Raji (cell line): ENCODE measurements around the gene PPP1R8.

Experiments
- POLR2A ChIP-seq: IDR thresholded peaks from 2 replicates; pipeline ENCODE4 v1.6.1; 2011; ENCODE audit warnings: low read depth, low read length, control low read depth; ENCODE audit not compliant: insufficient read depth

The PPP1R8 gene

GRCh38 chr1:27883536-27883935, 53.0 kb downstream of the PPP1R8 start:
- no peak for TF ChIP-seq POLR2A

- TF ChIP-seq POLR2A: no peak
These were observed 53.7 kb downstream of the PPP1R8 start for GRCh38 chr1:27884006-27884954.

GRCh38 chr1:27885114-27885528, 54.5 kb downstream of the PPP1R8 start:
- no peak for TF ChIP-seq POLR2A

- no peak for TF ChIP-seq POLR2A
These were observed 55.2 kb downstream of the PPP1R8 start for GRCh38 chr1:27885621-27886352.

GRCh38 chr1:27886353-27886679, 55.7 kb downstream of the PPP1R8 start:
- no peak for TF ChIP-seq POLR2A

GRCh38 chr1:27886744-27887143, 56.2 kb downstream of the PPP1R8 start:
- TF ChIP-seq POLR2A: no peak

GRCh38 chr1:27887215-27888021, 56.8 kb downstream of the PPP1R8 start:
- TF ChIP-seq POLR2A: no peak

DNA sequence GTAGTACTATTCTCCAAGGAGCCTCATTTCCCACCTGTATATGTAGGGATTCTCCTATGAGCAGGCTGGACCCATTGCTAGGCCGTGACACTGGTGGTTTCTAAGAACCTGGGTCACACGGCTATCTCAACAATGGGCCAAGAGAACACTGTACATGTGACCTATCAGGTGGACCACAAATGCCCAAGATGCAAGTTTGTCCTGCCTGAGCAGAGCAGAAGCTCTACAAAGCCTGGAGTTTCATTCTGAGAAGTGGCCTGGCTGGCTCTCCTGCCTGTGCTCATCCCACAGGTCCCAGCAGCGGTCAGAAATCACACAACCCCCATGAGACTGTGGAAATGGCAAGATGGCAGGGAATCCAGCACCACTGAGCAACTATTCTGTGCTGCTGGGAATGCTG, 58.9 kb downstream of the PPP1R8 start:
- no peak for TF ChIP-seq POLR2A

- TF ChIP-seq POLR2A: 0 out of 2 replicates have a peak, but pooled peaks have one; percentile 17
These were observed 60.8 kb downstream of the PPP1R8 start for GRCh38 chr1:27891196-27891889.

GRCh38 chr1:27894521-27894920, 63.9 kb downstream of the PPP1R8 start:
- TF ChIP-seq POLR2A: no peak
